Natural killer cell (primary cell): ENCODE measurements around the gene NIPBL. TPM values are rescaled to one million over a fixed set of nuclear protein-coding genes. Genes with fewer than 3 reads are reported as not detected.

Experiments
- ATAC-seq, 3 donors: fragments of 150-1000 bp in 2 of 3; fragments of 200-7000 bp in 1 of 3; cut with Tn5 transposase; 1 replicate in 1 of 3; 2 replicates in 2 of 3; pipeline ENCODE4 v1.10.0; 2021; ENCODE audit warnings: mild to moderate bottlenecking in 2 of 3, moderate library complexity in 2 of 3
- DNase-seq, 2 donors: peaks; one replicate each; pipeline versions ENCODE4 v3.0.0 to v3.0.0-alpha.2; 2013 to 2021; ENCODE audit warnings: mixed read lengths in 1 of 2
- H3K27ac ChIP-seq: one replicate; pipeline ENCODE4 v1.5.1; 2013; ENCODE audit warnings: mild to moderate bottlenecking, low read length
- H3K27me3 ChIP-seq: one replicate; pipeline ENCODE4 v1.6.1; 2013; ENCODE audit warnings: low read length; ENCODE audit not compliant: control insufficient read depth, insufficient read depth
- H3K36me3 ChIP-seq: one replicate; pipeline ENCODE4 v1.6.1; 2013; ENCODE audit warnings: low read length; ENCODE audit not compliant: control insufficient read depth, insufficient read depth
- H3K4me1 ChIP-seq: one replicate; pipeline ENCODE4 v1.6.1; 2013; ENCODE audit warnings: low read length; ENCODE audit not compliant: control insufficient read depth, insufficient read depth
- H3K4me3 ChIP-seq: one replicate; pipeline ENCODE4 v1.5.1; 2013; ENCODE audit warnings: low read length
- H3K9me3 ChIP-seq: one replicate; pipeline ENCODE4 v1.6.1; 2013; ENCODE audit warnings: low read length; ENCODE audit not compliant: control insufficient read depth, insufficient read depth
- H3K27ac Mint-ChIP-seq, 2 donors: one replicate each; pipeline ENCODE4 v1.8.0; 2022; ENCODE audit warnings: mild to moderate bottlenecking in 2 of 2, mixed read lengths in 2 of 2, moderate library complexity in 1 of 2
- H3K27me3 Mint-ChIP-seq, 2 donors: one replicate each; pipeline ENCODE4 v1.8.0; 2022; ENCODE audit warnings: low read depth in 2 of 2, mixed read lengths in 2 of 2
- H3K36me3 Mint-ChIP-seq: one replicate; pipeline ENCODE4 v1.8.0; 2022; ENCODE audit warnings: mixed read lengths
- H3K4me1 Mint-ChIP-seq, 2 donors: one replicate each; pipeline ENCODE4 v1.8.0; 2022; ENCODE audit warnings: mixed read lengths in 2 of 2
- H3K4me3 Mint-ChIP-seq: one replicate; pipeline ENCODE4 v1.8.0; 2022; ENCODE audit warnings: mild to moderate bottlenecking, moderate library complexity, mixed read lengths
- H3K9me3 Mint-ChIP-seq, 2 donors: one replicate each; pipeline ENCODE4 v1.8.0; 2022; ENCODE audit warnings: mixed read lengths in 2 of 2
- WGBS: methylation state at CpG from one replicate; pipeline ENCODE4 v1.1.7; 2013; ENCODE audit warnings: missing lambda C conversion rate; ENCODE audit not compliant: insufficient coverage; 5-methylcytosine and 5-hydroxymethylcytosine counted together
- intact Hi-C: fragments of 100-400 bp; cut with micrococcal nuclease; formaldehyde crosslinking; loops from one replicate; pipeline ENCODE4 v1.14.2; 2022
- total RNA-seq, 4 donors: library from RNA; stranded (reverse); fragments of 120-200 nt in 1 of 4; gene quantifications; one replicate each; pipeline versions ENCODE4 v1.2.3 to v1.2.4, GENCODE V29; 2013 to 2022
- TF ChIP-seq, protein P1 (sequence below): fragments of 200-600 bp; IDR thresholded peaks from one replicate; pipeline ENCODE4 v1.8.0; 2022; ENCODE audit warnings: antibody characterized with exemption

The NIPBL gene
- total RNA-seq, 3 donors from 2014 or later (not counting 1 experiment from before 2014, with no cell fraction given) = 137 to 153 (median 145) TPM

DNA sequence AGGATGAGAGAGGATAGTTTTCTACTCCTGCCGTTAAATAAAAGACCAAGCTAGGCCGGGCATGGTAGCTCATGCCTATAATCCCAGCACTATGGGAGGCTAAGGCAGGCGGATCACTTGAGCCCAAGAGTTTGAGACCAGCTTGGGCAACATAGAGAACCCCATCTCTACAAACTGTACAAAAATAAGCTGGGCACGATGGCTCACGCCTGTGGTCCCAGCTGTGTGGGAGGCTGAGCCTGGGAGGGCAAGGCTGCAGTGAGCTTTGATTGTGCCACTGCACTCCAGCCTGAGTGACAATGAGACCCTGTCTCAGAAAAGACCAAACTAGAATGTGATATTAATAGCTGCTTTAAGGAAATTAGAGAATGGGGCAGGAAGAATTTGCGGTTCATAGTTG is 158.4 kb downstream of the NIPBL start:
- WGBS = 81% methylated on average over 6 of the region's 6 CpGs
- H3K36me3 Mint-ChIP-seq = no peaks in the 10 kb centered on the region
- H3K27me3 ChIP-seq = no peaks in the 10 kb centered on the region
- H3K4me1 ChIP-seq = no peaks in the 10 kb centered on the region
- H3K9me3 ChIP-seq = no peaks in the 10 kb centered on the region
- no peak for DNase-seq
- peak overlapping the region in 1 of 2 donors; percentile 73 for H3K27ac Mint-ChIP-seq
- no peak for ATAC-seq
- intact Hi-C loops = no loop called here
- peaks cover 0 to 10% of the 10 kb centered on the region in 2 donors for H3K4me1 Mint-ChIP-seq
- H3K27ac ChIP-seq = no peak overlapping the region
- H3K9me3 Mint-ChIP-seq = no peaks in the 10 kb centered on the region
- H3K4me3 ChIP-seq = no peak overlapping the region
- H3K4me3 Mint-ChIP-seq = no peak overlapping the region
- peaks cover 39% of the 10 kb centered on the region for H3K36me3 ChIP-seq
- TF ChIP-seq, protein P1, sequence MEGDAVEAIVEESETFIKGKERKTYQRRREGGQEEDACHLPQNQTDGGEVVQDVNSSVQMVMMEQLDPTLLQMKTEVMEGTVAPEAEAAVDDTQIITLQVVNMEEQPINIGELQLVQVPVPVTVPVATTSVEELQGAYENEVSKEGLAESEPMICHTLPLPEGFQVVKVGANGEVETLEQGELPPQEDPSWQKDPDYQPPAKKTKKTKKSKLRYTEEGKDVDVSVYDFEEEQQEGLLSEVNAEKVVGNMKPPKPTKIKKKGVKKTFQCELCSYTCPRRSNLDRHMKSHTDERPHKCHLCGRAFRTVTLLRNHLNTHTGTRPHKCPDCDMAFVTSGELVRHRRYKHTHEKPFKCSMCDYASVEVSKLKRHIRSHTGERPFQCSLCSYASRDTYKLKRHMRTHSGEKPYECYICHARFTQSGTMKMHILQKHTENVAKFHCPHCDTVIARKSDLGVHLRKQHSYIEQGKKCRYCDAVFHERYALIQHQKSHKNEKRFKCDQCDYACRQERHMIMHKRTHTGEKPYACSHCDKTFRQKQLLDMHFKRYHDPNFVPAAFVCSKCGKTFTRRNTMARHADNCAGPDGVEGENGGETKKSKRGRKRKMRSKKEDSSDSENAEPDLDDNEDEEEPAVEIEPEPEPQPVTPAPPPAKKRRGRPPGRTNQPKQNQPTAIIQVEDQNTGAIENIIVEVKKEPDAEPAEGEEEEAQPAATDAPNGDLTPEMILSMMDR = no peak
- H3K27me3 Mint-ChIP-seq = no peaks in the 10 kb centered on the region

DNA sequence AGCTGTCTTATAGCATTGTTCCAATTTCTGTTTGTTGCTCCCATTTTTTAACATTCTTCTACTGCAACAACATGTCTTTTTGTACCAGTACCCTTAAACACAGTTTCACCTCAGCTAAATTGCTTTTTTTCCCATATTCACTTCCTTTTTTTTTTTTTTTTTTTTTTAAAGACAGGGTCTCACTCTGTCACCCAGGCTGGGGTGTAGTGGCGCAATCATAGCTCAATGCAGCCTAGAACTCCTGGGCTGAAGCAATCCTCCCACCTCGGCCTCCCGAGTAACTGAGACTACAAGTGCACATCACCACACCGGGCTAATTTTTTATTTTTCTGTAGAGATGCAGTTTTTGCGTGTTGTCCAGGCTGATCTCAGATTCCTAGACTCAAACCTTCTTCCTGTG is 161.3 kb downstream of the NIPBL start:
- Histone ChIP-seq H3K27ac (no peak overlapping the region), H3K27me3 (no peaks in the 10 kb centered on the region), H3K4me1 (no peaks in the 10 kb centered on the region), H3K36me3 (peaks cover 28% of the 10 kb centered on the region), H3K9me3 (no peaks in the 10 kb centered on the region), H3K4me3 (no peak overlapping the region)
- TF ChIP-seq, protein P1 = no peak
- Mint-ChIP-seq H3K36me3 (no peaks in the 10 kb centered on the region), H3K27ac (peak overlapping the region in 1 of 2 donors; percentile 42), H3K27me3 (no peaks in the 10 kb centered on the region), H3K4me3 (no peak overlapping the region), H3K9me3 (no peaks in the 10 kb centered on the region), H3K4me1 (peaks cover 0 to 10% of the 10 kb centered on the region in 2 donors)
- no peak for DNase-seq
- intact Hi-C loops = no loop called here
- over 99% methylated on average over 5 of the region's 5 CpGs for WGBS
- no peak for ATAC-seq

GRCh38 chr5:37039824-37040223 is 163.3 kb downstream of the NIPBL start:
- Mint-ChIP-seq H3K4me3 (no peak overlapping the region), H3K9me3 (no peaks in the 10 kb centered on the region), H3K27me3 (no peaks in the 10 kb centered on the region), H3K4me1 (peaks cover 0 to 3% of the 10 kb centered on the region in 2 donors), H3K36me3 (no peaks in the 10 kb centered on the region), H3K27ac (peak overlapping the region in 1 of 2 donors; percentile 26)
- TF ChIP-seq, protein P1 = no peak
- WGBS = no CpG with 5 or more reads among the region's 1 CpG
- H3K36me3 ChIP-seq = peaks cover 35% of the 10 kb centered on the region
- no peak for DNase-seq
- H3K27ac ChIP-seq = no peak overlapping the region
- no peaks in the 10 kb centered on the region for H3K27me3 ChIP-seq
- intact Hi-C loops = no loop called here
- no peaks in the 10 kb centered on the region for H3K4me1 ChIP-seq
- H3K4me3 ChIP-seq = no peak overlapping the region
- H3K9me3 ChIP-seq = no peaks in the 10 kb centered on the region
- no peak for ATAC-seq

DNA sequence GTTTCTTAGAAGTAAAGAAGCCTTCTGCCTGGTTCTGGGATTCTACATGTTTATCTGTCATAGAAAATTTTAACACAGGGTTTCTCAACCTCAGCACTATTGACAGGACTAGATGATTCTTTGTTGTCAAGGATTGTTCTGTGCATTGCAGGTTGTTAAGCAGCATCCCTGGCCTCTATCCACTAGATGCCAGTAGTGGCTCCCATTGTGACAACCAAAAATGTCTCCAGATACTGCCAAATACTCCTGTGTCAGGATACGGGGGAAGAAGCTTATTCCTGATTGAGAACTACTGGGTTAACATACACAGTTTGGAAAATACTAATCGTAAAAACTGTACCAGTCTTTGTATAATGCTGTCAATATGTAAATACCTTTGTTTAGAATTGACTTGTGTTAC is 167.1 kb downstream of the NIPBL start:
- Mint-ChIP-seq H3K4me1 (no peaks in the 10 kb centered on the region), H3K36me3 (no peaks in the 10 kb centered on the region), H3K27me3 (no peaks in the 10 kb centered on the region), H3K27ac (no peak overlapping the region), H3K9me3 (no peaks in the 10 kb centered on the region), H3K4me3 (no peak overlapping the region)
- TF ChIP-seq, protein P1 = no peak
- no peak overlapping the region for H3K4me3 ChIP-seq
- 92% methylated on average over 2 of the region's 2 CpGs for WGBS
- H3K4me1 ChIP-seq = no peaks in the 10 kb centered on the region
- no peak for DNase-seq
- intact Hi-C loops = no loop called here
- ATAC-seq = no peak
- H3K9me3 ChIP-seq = no peaks in the 10 kb centered on the region
- no peaks in the 10 kb centered on the region for H3K27me3 ChIP-seq
- no peak overlapping the region for H3K27ac ChIP-seq
- H3K36me3 ChIP-seq = peaks cover 59% of the 10 kb centered on the region
